NCI-H510A treated with DMSO at 0.1 percent for 48 hours (cell line): ENCODE data around the gene VWC2.
"Not testable (repeated sequence)": the region's sequence is repeated elsewhere in the genome, so short reads cannot be mapped to it uniquely, and the experiment has no call there.

Experiments
- DNase-seq: peaks from one replicate; lab custom pipeline; 2025; lab: John Stamatoyannopoulos, UW

The VWC2 gene

GRCh38 chr7:49851614-49851934 is 78.1 kb downstream of the VWC2 start:
- not testable (repeated sequence) for DNase-seq

GRCh38 chr7:49852619-49853462 is 79.4 kb downstream of the VWC2 start:
- DNase-seq = peak; percentile 17

GRCh38 chr7:49855281-49855980 is 82.0 kb downstream of the VWC2 start:
- DNase-seq = no peak

- no peak for DNase-seq
Measured at GRCh38 chr7:49860293-49860692, 86.9 kb downstream of the VWC2 start.

- DNase-seq = no peak
Measured at GRCh38 chr7:49866076-49866735, 92.8 kb downstream of the VWC2 start.

GRCh38 chr7:49866910-49867309 is 93.5 kb downstream of the VWC2 start:
- no peak for DNase-seq

GRCh38 chr7:49873420-49873819 is 100.0 kb downstream of the VWC2 start:
- no peak for DNase-seq

GRCh38 chr7:49875336-49875735 is 101.9 kb downstream of the VWC2 start:
- no peak for DNase-seq

GRCh38 chr7:49876202-49876601 is 102.8 kb downstream of the VWC2 start:
- no peak for DNase-seq

- no peak for DNase-seq
Measured at GRCh38 chr7:49878089-49878488, 104.7 kb downstream of the VWC2 start.

- DNase-seq = no peak
Measured at GRCh38 chr7:49878627-49879026, 105.2 kb downstream of the VWC2 start.

- DNase-seq = no peak
Measured at GRCh38 chr7:49883933-49884332, 110.5 kb downstream of the VWC2 start.

GRCh38 chr7:49885593-49886285 is 112.3 kb downstream of the VWC2 start:
- no peak for DNase-seq

- DNase-seq = no peak
Measured at GRCh38 chr7:49892481-49892880, 119.0 kb downstream of the VWC2 start.

- DNase-seq = no peak
Measured at GRCh38 chr7:49893131-49893530, 119.7 kb downstream of the VWC2 start.

GRCh38 chr7:49894543-49894942 is 121.1 kb downstream of the VWC2 start:
- no peak for DNase-seq

- DNase-seq = no peak
Measured at GRCh38 chr7:49911909-49912308, 138.5 kb downstream of the VWC2 start.

- DNase-seq = no peak
Measured at GRCh38 chr7:49926720-49927119, 153.3 kb downstream of the VWC2 start.

GRCh38 chr7:49927631-49928030 is 154.2 kb downstream of the VWC2 start:
- no peak for DNase-seq

GRCh38 chr7:49928787-49929186 is 155.3 kb downstream of the VWC2 start:
- DNase-seq = no peak

- DNase-seq = no peak
Measured at GRCh38 chr7:49931627-49932026, 158.2 kb downstream of the VWC2 start.

GRCh38 chr7:49937608-49938007 is 164.2 kb downstream of the VWC2 start:
- DNase-seq = no peak
